NK-92 treated with Interleukin-12 subunit alpha and Interleukin-12 subunit beta, amount 100 ng/mL, for 24 hours (cell line): Measurements from ENCODE around the gene NAP1L4.
"Not testable (repeated sequence)": the region's sequence is repeated elsewhere in the genome, so short reads cannot be mapped to it uniquely, and the experiment has no call there.

Experiments
- DNase-seq: peaks from one replicate; lab custom pipeline; 2025; lab: John Stamatoyannopoulos, UW

The NAP1L4 gene

DNA sequence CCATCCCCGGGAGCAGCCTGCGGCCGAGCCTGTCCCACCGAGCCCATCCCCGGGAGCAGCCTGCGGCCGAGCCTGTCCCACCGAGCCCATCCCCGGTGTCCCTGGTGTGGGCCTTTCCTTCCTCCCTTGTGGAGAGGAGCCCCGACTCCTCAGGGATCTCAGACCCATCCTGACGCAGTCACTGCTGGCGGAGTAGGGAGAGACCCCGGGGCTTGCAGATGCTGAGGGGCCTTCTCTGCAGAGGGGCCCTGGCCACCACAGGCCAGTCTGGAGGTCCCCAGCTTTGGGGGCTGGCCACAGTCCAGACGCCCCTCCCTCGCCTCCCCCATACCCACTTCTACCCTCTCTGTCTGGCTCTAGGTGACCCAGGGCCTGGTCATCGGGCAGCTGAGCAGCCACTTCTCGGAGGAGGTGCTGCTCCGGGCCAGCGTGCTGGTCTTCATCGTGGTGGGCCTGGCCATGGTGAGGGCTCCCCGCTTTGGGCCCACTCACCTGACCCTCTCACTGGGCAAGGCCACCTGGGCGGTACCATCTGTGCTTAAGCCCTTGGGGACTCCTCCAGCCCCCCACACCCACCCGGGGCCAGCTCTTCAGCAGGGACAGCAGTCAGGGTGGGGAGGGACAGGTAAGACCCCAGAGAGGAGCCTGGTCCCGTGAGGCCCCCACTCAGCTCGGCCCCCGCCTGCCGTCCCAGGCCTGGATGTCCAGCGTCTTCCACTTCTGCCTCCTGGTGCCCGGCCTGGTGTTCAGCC lies 70.2 kb downstream of the NAP1L4 start:
- DNase-seq = no peak

DNA sequence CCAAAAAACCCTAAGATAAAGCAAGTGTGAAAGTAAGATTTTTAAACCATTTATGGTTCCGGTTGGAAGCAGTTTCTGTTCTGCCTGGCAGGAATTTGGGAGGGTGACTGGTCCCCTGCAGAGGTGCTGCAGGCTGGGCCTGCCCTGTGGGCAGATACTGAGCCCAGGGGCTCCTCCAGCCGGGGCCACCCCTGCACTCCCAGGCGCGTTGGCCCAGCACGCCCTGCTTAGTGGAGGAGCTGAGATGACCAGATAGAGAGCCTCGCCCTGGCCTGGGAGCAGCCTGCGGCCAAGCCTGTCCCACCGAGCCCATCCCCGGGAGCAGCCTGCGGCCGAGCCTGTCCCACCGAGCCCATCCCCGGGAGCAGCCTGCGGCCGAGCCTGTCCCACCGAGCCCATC lies 70.9 kb downstream of the NAP1L4 start:
- no peak for DNase-seq

DNA sequence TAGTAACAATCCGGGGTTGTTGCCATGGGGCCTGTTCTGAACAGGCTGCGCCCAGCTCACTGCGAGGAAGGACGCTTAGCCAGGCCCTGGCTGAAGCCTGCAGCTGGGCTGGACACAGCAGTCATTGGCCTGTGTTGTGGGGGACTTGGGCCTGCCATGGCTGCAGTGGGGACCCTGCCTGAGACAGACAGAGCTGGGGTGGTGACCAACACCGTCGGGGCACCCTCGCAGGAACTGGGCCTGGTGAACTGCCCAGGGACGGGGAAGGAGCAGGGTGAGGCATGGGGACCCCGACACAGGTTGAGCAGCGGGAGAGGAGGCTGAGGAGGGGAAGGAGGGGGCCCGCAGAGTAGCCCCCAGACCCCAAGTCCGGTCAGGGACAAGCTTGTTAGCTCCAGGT lies 71.8 kb downstream of the NAP1L4 start:
- no peak for DNase-seq

DNA sequence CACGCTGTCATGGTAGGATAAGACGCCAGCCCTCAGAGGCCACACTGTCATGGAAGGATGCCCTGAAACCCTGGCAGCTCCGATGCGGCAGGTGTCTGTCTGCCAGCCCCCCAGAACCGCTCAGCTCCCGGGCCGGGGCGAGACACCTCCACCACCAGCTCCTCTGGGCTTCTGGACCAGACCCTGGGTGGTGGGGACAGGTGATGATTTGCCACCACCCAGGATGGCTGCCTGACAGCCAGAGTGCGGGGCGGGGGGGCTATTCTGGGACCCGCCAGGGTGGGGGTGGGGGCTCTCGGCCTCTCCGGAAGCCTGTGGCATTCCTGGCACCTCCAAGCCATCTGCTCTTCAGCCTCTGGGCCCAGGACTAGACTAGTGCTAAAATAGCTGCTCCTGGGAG lies 72.3 kb downstream of the NAP1L4 start:
- no peak for DNase-seq

DNA sequence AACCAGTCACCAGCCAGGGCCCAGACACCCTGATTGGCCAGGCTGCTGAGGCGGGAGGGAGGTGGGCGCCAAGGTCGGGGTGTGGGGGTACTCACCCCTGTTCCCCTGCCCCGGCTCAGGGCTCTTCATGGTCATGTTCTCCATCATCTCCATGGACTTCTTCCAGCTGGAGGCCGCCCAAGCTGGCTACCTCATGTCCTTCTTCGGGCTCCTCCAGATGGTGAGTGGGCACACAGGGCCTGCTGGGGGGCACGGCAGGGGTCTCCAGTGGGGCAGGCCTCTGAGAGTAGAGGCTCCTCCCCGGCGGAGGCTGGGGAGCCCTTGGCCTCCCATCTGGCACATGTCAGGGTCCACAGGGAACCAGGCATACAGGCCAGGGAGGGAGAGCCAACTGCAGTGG lies 72.9 kb downstream of the NAP1L4 start:
- DNase-seq = no peak

DNA sequence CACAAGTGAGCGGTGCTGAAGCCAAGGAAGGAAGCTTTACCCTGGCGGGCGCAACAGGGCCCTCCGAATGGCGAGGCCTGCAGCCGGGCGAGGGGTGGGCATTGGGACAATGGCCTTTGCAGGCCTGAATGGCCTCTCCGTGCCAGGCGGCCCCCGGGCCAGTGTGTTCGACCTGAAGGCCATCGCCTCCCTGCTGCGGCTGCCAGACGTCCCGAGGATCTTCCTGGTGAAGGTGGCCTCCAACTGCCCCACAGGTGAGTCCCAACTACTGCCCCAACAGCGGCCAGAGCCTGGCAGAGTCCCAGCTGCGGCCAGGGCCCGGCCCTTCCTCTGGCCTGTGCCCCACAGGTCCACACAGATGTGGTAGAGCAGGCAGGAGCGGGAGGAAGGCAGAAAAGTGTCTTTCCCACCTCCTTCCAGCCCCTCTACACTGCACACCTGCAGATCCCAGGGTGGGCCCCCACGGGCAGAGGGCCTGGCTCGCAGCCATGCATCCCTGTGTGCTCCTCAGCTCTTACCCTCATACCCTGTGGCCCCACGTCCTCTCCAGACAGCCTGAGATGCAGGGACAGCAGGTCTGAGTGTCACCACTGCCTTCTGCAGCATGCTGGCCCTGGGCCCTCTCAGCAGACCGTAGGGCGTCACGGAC lies 74.2 kb downstream of the NAP1L4 start:
- DNase-seq = no peak

DNA sequence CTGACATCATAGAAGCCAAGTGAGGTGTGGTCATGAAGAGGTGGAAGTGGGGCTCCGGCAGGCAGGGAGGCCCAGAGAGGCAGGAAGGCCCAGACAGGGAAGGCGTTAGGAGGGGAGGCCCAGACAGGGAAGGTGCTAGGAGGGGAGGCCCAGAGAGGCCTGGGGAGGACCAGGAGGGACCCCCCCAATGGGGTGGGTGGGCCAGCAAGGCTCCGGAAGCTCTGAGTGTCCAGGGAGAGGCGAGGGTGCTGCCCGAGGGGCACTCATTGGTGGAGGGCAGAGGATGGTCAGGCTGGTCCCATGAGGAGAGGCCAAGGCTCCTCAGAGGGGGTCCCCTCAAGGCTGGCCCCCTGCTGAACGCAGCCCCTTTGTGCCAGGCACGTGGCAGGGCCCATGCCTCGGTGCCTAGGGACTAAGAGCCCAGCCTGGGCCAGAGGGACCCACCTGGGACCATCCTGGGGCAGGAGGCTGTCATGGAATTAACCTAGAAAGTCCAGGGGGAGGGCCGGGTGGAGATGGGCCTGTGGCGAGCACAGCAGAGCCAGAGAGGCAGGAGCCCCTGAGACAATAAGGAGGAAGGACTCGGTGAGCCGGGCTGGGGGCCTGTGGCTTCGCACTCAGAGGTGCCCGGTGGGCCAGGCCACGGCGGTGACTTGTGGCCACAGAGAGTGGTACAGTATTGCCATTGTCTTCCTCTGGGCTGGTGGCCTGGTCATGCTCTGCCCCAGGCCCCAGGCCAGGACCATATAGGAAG lies 75.1 kb downstream of the NAP1L4 start:
- DNase-seq = no peak

DNA sequence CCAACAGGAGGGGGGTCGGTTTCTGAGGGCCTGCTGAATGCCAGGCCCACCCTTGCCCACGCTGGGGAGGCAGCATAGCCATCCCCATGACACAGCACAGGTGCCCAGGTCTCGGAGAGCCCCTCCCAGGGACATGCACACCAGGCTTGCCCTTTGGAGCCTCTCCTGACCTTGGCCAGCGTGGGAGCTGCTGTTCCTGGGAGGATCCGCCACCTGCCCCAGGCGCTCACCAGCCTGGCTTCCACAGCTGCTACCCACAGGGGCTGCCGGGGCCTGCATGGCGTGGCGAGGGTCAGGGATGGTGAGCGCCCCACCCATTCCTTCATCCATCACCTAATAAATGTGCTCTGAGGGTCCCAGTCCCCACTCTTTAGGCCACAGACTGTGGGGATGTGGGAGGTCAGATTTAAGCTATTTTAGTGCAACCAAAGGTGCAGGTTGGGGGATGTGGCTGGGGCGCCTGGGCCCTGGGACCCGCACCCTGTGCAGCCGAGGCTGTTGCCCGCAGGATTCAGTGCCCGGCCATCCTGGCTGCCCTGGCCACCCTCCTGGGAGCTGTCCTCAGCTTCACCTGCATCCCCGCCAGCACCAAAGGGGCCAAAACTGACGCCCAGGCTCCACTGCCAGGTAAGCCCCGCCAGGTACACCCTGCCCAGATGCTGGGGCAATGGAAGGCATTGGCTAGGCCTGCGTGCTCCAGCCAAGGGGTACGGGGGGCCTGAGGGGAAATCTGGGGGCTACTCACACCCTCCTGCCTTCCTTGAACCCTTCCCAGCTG lies 75.8 kb downstream of the NAP1L4 start:
- no peak for DNase-seq

DNA sequence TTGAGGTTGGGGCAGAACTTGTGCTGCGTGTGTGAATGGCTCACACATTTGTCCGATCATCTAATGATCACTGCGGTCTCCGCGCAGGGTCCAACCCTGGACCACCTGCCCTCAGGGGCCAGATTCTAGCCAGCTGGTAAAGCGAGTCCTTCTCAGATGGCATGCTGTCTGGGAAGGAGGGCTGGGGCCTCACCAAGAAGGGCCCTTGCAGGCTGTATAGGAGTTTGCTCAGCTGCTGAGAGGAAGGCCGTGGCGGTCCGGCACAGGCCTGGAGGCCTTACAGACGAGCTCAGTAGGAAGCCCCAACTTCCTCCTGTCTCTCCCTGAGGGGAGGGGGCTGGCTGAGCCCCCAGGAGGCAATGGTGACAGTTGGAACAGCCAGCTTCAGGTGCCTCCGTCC lies 76.7 kb downstream of the NAP1L4 start:
- DNase-seq = no peak

DNA sequence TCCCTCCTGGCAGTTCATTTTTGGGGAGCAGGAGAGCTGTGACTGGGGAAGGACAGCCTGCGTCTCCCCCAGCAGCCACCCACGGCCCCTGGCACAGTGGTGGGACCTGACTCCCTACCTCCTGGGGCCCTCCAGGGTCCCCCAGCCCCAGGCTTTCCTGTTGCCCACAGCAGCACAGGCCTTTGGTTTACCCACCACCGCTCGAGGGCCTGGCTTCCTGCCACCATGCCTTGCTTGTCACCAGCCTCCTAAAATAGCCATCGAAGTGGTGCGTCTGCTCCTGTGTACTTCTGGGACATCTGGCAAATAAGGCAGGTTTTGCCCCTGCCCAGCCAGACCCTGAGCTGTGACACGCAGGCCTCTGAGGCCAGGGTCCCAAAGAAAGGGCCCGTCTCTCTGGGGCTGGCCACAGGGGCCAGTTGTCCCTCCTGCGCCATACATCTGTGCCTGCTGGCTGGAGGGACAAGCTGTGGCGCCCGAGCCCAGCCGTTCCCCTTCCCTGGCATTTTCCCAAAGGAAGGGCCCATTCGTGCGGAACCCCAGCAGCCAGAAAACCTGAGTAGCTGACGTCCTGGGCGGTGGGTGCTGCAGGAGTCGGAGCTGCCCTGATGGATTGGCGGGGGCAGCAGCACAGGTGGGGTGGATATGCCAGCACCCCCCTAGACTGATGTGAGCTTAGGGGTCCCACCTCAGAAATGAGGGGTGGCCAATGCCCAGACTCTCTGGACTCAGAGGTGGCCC lies 77.5 kb downstream of the NAP1L4 start:
- no peak for DNase-seq

DNA sequence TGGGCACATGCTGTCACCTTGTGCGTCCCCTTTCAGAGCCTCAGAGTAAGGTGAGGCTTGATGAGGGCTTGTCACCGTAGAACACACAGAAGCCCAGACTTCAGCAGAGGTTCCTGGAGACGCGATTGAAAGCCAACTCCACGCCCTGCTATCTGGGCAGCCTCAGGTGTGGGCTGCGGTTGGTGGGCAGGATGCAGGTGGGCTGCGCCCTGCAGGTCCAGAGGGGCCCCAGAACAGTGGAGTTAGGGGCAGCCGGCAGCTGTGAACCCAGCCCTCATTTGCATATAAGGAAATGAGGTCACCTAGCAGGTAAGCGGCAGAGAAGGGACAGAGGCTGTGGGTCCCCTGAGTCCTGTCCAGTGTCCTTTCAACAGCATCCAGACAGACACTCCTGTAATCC lies 78.4 kb downstream of the NAP1L4 start:
- no peak for DNase-seq

DNA sequence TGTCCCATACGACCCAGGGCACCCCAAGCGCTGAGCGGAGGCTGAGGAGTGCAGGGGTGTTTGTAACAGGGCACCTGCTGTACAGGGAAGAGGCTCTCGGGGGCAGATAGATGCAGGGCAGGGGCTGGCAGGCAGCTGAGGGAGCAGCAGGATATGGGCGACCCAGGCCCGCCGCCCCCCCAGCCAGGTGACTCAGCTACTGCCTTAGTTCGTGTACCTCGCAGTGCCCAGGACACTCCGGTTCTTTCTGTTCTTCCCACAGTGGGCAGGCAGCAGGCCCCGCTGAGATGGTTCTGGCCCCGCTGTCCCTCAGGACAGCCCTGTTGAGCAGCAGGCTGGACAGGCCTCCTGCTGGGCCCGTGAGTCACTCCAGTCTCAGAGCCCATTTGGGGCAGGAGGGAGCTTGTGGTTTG lies 79.1 kb downstream of the NAP1L4 start:
- DNase-seq = no peak

DNA sequence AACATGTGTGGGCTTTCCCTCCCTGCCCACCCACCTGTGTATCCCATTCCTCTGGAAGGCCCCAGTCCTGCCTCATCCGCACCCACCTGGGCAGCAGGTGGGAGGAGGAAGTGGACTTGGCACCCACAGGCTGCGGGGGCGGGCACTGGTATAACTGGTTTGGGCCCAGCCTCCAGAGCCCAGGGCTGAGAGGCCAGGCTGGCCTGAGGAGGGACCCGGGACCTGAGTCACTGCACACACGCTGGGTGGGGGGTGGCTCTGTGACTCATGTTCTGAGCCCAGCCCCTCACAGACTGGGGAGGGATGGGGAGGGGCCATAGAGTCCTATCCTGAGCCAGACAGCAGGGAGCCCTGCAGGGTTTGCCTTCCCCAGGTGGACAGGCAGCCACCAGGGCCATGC lies 79.6 kb downstream of the NAP1L4 start:
- no peak for DNase-seq

DNA sequence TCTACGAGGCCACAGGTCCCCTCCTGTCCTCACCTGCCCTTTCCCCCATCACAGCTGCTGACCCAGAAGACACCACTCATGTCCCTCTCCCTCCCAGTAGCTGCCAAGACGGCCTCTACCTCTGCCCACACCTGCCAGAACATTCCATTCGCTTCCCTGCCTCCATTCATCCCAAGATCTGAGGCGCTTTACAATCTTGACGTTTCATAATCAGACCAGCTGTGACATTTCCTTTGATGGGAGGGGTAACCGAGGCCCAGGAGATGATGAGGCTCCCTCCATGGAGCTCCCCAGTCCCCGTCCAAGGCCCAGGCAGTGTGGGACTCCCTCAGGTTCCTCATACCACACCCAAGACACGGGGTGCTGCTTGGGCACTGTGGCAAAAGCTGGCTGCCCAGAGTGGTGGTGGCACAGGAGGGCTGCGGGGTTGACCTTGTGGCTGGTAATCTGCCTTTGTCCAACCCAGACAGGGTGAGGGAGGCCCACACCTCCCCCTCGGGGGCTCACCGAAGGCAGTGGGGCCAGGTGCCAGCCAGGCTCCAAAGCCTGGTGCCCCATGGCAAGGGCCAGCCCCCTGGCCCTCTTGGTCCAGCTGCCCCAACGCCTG lies 80.2 kb downstream of the NAP1L4 start:
- DNase-seq = no peak

DNA sequence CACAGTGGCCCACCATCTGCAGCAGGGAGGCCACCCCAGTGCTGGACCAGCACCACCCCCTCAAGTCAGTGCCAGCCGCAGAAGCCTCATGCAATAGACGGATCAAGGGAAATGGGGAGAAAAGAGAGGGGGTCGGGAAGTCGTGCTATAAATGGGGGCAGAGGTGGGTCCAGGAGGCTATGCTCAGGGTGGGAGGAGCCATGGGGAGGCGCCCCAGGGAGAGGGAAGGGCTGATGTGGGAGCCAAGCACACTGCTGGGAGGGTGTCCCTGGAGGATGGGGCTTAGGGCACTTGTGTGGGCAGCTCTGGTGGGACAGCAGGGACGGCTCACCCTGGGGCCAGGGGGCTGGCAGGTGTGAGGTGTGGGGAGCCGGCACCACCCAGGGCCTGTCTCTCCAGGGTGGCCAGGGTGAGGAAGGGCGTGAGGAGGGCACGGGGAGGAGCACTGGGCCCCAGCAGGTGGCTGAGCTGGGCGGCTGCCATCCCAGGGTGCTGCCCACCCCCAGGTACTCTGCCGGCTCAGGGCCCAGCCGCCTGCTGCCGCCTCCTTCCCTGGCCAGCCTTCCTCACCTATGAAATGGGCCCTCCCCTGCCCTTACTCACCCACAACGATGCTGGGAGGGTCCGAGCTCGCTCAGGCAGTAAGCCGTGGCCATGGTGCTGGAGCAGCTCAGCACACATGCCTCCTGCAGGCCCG lies 80.9 kb downstream of the NAP1L4 start:
- no peak for DNase-seq

DNA sequence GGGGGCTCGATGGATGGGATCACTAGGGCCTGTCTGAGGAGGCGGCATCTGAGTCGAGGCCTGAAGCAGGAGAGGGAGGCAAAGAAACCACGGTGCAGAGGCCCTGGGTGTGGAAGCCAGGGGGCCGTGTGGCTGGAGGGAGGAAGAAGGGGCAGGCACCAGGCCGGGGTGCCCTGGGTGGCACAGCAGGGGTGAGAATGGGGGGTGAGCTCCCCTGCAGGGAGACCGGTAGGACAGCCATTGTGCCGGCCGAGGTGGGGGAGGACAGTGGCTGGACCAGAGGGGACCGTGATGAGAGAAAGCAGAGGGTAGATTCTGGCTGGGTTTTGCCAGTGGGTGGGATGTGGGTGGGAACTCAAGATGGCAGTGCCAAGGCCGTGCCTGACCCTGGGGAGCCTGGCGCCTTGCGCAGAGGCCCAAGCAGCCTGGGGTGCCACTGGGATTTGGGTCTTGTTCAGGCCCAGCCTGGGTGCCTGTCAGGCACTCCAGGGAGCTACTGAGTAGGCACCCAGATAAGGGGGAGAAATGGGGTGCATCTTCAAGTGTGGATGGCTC lies 81.7 kb downstream of the NAP1L4 start:
- no peak for DNase-seq

DNA sequence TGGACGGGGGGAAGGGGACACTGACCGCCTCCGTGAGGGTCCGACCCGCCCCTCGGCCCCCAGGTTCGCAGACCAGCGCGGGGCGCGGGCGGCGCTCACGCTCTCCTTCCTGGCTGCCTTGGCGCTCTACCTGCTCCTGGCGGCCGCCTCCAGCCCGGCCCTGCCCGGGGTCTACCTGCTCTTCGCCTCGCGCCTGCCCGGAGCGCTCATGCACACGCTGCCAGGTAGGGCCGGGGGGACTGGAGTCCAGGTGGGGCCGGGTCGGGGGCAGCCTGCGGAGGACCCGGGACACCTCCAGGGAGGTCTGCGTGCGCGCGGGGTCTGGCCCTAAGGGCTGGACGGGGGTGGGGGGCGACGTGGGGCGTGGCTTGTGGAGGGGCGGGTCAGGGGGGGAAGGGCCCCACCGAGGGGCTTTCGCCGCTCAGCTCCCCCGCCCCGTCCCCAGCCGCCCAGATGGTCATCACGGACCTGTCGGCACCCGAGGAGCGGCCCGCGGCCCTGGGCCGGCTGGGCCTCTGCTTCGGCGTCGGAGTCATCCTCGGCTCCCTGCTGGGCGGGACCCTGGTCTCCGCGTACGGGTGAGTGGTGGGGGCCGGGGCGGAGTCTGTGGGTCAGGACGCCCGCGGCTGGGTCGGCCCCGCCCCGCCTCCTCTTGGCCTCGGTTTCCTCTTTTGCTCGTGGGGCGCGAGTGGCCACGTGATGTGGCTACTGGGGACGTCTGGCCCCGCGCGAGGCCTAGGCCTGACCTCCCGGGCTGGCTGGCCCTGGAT lies 82.8 kb downstream of the NAP1L4 start:
- DNase-seq = no peak

DNA sequence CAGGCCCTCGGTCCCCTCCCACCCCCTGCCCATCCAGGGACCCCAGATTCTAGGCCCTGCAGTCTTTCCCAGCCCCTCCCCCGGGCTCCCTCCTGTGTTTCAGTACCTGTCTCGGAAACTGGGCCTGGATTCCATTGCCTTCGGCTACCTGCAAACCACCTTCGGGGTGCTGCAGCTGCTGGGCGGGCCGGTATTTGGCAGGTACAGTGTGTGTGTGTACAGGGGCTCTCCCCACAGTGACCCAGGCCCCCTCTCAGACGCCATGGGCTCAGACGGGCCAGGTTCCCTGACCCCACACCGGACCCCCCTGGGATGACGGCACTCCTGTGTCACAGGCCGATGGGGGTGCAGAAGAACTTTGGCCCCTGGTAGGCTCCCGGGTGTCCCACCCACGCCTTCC lies 84.0 kb downstream of the NAP1L4 start:
- DNase-seq = no peak

DNA sequence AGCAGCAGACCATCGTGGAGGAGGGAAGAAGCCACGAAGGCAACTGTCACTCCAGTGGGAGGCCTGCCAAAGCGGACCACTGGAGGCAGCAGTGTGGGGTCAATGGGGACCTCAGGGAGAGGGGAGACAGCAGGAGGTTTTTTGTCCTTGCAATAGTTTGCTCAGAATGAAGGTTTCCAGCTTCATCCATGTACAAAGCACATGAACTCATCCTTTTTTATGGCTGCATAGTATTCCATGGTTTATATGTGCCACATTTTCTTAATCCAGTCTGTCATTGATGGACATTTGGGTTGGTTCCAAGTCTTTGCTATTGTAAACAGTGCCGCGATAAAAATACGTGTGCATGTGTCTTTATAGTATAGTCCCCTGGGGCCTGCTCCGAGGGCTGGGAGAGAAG lies 86.8 kb downstream of the NAP1L4 start:
- DNase-seq = not testable (repeated sequence)
